K562 (cell line): ENCODE data around the gene RPL39L. TPM values are rescaled to one million over a fixed set of nuclear protein-coding genes. Genes with fewer than 3 reads are reported as not detected.

Experiments used
- ATAC-seq: fragments of 200-7000 bp; cut with Tn5 transposase; 3 replicates; pipeline ENCODE4 v1.9.1; 2020; ENCODE audit warnings: moderate library complexity
- BruUV-seq: library from RNA; stranded (reverse); fragments of 400-500 nt; replicated peaks from 2 replicates; lab custom pipeline; 2021; lab: Mats Ljungman, UMichigan
- CTCF ChIA-PET: fragments of 300-600 bp; formaldehyde crosslinking; extraction: SDS; loops from one replicate; lab custom pipeline; 2021; ENCODE audit warnings: low intra/inter-chr PET ratio; lab: Yijun Ruan, JAX
- POLR2A ChIA-PET: fragments of 300-600, 350-650 bp; sonication (Branson Sonifier 250); formaldehyde crosslinking; extraction: SDS; loops from one replicate; lab custom pipeline; 2021; ENCODE audit warnings: antibody characterized with exemption, inconsistent platforms; lab: Yijun Ruan, JAX
- DNase-seq, 4 experiments: peaks; one replicate each; pipeline versions ENCODE4 v3.0.0 to v3.0.0-alpha.2; 2011 to 2018; ENCODE audit warnings: low spot score in 3 of 4, mixed read lengths in 3 of 4; ENCODE audit errors: extremely low read depth in 1 of 4
- FAIRE-seq: peaks from 2 replicates; lab custom pipeline; 2011; peaks lifted over from hg19 to GRCh38; lab: Jason Lieb, UNC
- H2AFZ ChIP-seq: 2 replicates; pipeline ENCODE4 v1.6.0; 2011; ENCODE audit warnings: low read depth, low read length, control low read depth, inconsistent platforms
- H3K27ac ChIP-seq: fragments of 200-600 bp; 3 replicates; pipeline ENCODE4 v1.8.0; 2011; ENCODE audit warnings: low read depth, mild to moderate bottlenecking, control low read depth, inconsistent platforms, low read length, moderate library complexity, mixed read lengths; ENCODE audit errors: extremely low read depth
- H3K27me3 ChIP-seq, 2 experiments: fragments of 300-600 bp in 1 of 2; 2 replicates in 1 of 2; 3 replicates in 1 of 2; pipeline versions ENCODE4 v1.6.0 to v1.8.0; 2011; ENCODE audit warnings: inconsistent platforms in 2 of 2, low read length in 2 of 2, mild to moderate bottlenecking in 1 of 2, mixed read lengths in 1 of 2, moderate library complexity in 1 of 2; ENCODE audit not compliant: control insufficient read depth in 2 of 2, insufficient read depth in 2 of 2
- H3K36me3 ChIP-seq: fragments of 300-600 bp; 3 replicates; pipeline ENCODE4 v1.8.0; 2011; ENCODE audit warnings: mild to moderate bottlenecking, low read length, inconsistent platforms; ENCODE audit not compliant: control insufficient read depth, insufficient read depth
- H3K4me1 ChIP-seq, 2 experiments: fragments of 200-600 bp in 1 of 2; replicated peaks in 1 of 2; 2 replicates in 1 of 2; 3 replicates in 1 of 2; pipeline versions ENCODE4 v1.5.1 to v1.8.0; 2011; ENCODE audit warnings: inconsistent platforms in 2 of 2, low read length in 2 of 2, mild to moderate bottlenecking in 1 of 2, mixed read lengths in 1 of 2, moderate library complexity in 1 of 2; ENCODE audit not compliant: control insufficient read depth in 2 of 2, insufficient read depth in 2 of 2
- H3K4me2 ChIP-seq: 2 replicates; pipeline ENCODE4 v1.6.1; 2011; ENCODE audit warnings: low read length, control low read depth, inconsistent platforms, mixed read lengths; ENCODE audit not compliant: insufficient read depth
- H3K4me3 ChIP-seq: fragments of 200-600 bp; sonication (generic), shearing (Covaris generic); 2 replicates; pipeline ENCODE4 v1.5.1; 2016; ENCODE audit warnings: control low read depth, inconsistent platforms
- H3K79me2 ChIP-seq: fragments of 200-600 bp; 3 replicates; pipeline ENCODE4 v1.8.0; 2011; ENCODE audit warnings: low read length, inconsistent platforms; ENCODE audit not compliant: control insufficient read depth, insufficient read depth
- H3K9ac ChIP-seq, 2 experiments: 2 replicates each; pipeline versions ENCODE4 v1.6.0 to v1.6.1; 2011; ENCODE audit warnings: low read depth in 2 of 2, low read length in 2 of 2, control low read depth in 1 of 2, inconsistent platforms in 1 of 2, mild to moderate bottlenecking in 1 of 2, mixed read lengths in 1 of 2; ENCODE audit not compliant: insufficient read depth in 1 of 2
- H3K9me1 ChIP-seq: one replicate; pipeline ENCODE4 v1.6.0; 2011; ENCODE audit warnings: inconsistent platforms, mild to moderate bottlenecking, low read length, moderate library complexity; ENCODE audit not compliant: control insufficient read depth, insufficient read depth
- H3K9me3 ChIP-seq: replicated peaks from 2 replicates; pipeline ENCODE4 v1.5.1; 2011; ENCODE audit warnings: low read depth, low read length, inconsistent platforms; ENCODE audit not compliant: control insufficient read depth, insufficient read depth
- H4K20me1 ChIP-seq: replicated peaks from 2 replicates; pipeline ENCODE4 v1.6.1; 2011; ENCODE audit warnings: low read length, inconsistent platforms, mixed read lengths; ENCODE audit not compliant: control insufficient read depth, insufficient read depth
- CAMTA2 ChIP-seq: fragments of 250-450 bp; sonication (Bioruptor Pico); conservative IDR thresholded peaks from 2 replicates; pipeline ENCODE4 v1.5.1; 2022
- CSDE1 ChIP-seq, 2 experiments: fragments of 450-650 bp; IDR thresholded peaks; 2 replicates each; pipeline ENCODE4 v1.6.1; 2016; ENCODE audit warnings: mild to moderate bottlenecking in 1 of 2
- ETS2 ChIP-seq: IDR thresholded peaks from 2 replicates; pipeline ENCODE4 v1.6.1; 2016; ENCODE audit warnings: borderline replicate concordance, missing genetic modification characterization, mild to moderate bottlenecking, moderate library complexity, missing compliant biosample characterization; ENCODE audit not compliant: poor library complexity, severe bottlenecking
- HIVEP1 ChIP-seq: fragments of 250-450 bp; sonication (Bioruptor Pico); IDR thresholded peaks from 2 replicates; pipeline ENCODE4 v1.4.0; 2020; ENCODE audit warnings: mild to moderate bottlenecking
- HNRNPUL1 ChIP-seq: fragments of 200-400 bp; formaldehyde crosslinking; IDR thresholded peaks from 2 replicates; pipeline ENCODE4 v1.6.1; 2017; ENCODE audit warnings: low read length
- MTA2 ChIP-seq: fragments of 450-650 bp; IDR thresholded peaks from 2 replicates; pipeline ENCODE4 v1.6.1; 2016; ENCODE audit warnings: low read depth
- PRPF4 ChIP-seq: fragments of 200-400 bp; formaldehyde crosslinking; IDR thresholded peaks from one replicate; pipeline ENCODE4 v1.6.1; 2017; ENCODE audit warnings: low read length, low read depth, mild to moderate bottlenecking; ENCODE audit not compliant: insufficient read depth, poor library complexity, severe bottlenecking
- RBM22 ChIP-seq: fragments of 200-400 bp; formaldehyde crosslinking; IDR thresholded peaks from 2 replicates; pipeline ENCODE4 v1.6.1; 2018; ENCODE audit warnings: low read length, low read depth; ENCODE audit not compliant: poor library complexity, severe bottlenecking
- SETDB1 ChIP-seq: IDR thresholded peaks from one replicate; pipeline ENCODE4 v1.6.1; 2012; ENCODE audit warnings: low read length, control low read depth, inconsistent platforms
- SMARCC2 ChIP-seq: fragments of 450-650 bp; IDR thresholded peaks from 2 replicates; pipeline ENCODE4 v1.6.1; 2017; ENCODE audit warnings: antibody characterized with exemption, moderate library complexity, mild to moderate bottlenecking, low read depth
- SNIP1 ChIP-seq: fragments of 450-650 bp; IDR thresholded peaks from 2 replicates; pipeline ENCODE4 v1.7.1; 2017; ENCODE audit warnings: low read depth, mild to moderate bottlenecking
- ZNF444 ChIP-seq: fragments of 250-450 bp; sonication (Bioruptor Pico); IDR thresholded peaks from 2 replicates; pipeline ENCODE4 v1.4.0; 2020; ENCODE audit warnings: mild to moderate bottlenecking, moderate library complexity
- WGBS: fragments of 100-300 bp; shearing (Covaris generic); methylation state at CpG from one replicate; pipeline ENCODE4 v1.1.6; 2016; ENCODE audit warnings: low coverage, mixed read lengths; ENCODE audit not compliant: insufficient coverage; ENCODE audit errors: missing lambda C conversion rate; 5-methylcytosine and 5-hydroxymethylcytosine counted together
- in situ Hi-C: fragments of 300-500 bp; cut with MboI; formaldehyde crosslinking; loops from 4 replicates; pipeline ENCODE4 v1.15.0; 2018; ENCODE audit warnings: inconsistent platforms, mixed read lengths
- intact Hi-C: fragments of 100-400 bp; cut with micrococcal nuclease; formaldehyde crosslinking; loops from 2 replicates; pipeline ENCODE4 v1.14.2; 2022
- polyA plus RNA-seq, 8 experiments: library from polyadenylated mRNA; depleted of rRNA in 4 of 8; stranded (reverse) in 5 of 8; unstranded in 3 of 8; fragments of >200 nt; fragmentation: Nextera tagmentation in 2 of 8; fragmentation: Illumina TruSeq in 1 of 8; extraction: Ambion mirVana in 2 of 8; extraction: Trizol in 1 of 8; gene quantifications; 2 replicates each; pipeline versions ENCODE4 v1.2.1 to v1.2.3, GENCODE V29; 2011 to 2014; ENCODE audit warnings: inconsistent platforms in 1 of 8, missing spikeins in 1 of 8
- total RNA-seq, 7 experiments: library from RNA; depleted of rRNA in 6 of 7; stranded (reverse); fragments of >200 nt in 6 of 7; fragmentation: Illumina TruSeq in 2 of 7; extraction: Trizol in 2 of 7; gene quantifications; 2 replicates each; pipeline versions ENCODE4 v1.2.1 to v1.2.3, GENCODE V29; 2011 to 2021; ENCODE audit warnings: low replicate concordance in 1 of 7
- TF ChIP-seq, protein P1 (sequence below): fragments of 450-650 bp; IDR thresholded peaks from 2 replicates; pipeline ENCODE4 v1.6.1; 2016; ENCODE audit warnings: mild to moderate bottlenecking, moderate library complexity

Gene RPL39L
- total and polyA plus RNA-seq, 9 of the 15 experiments (the other 6 are each of a cell fraction or from before 2014, with no cell fraction given): 15.0 to 122 (median 45.5) TPM

- H3K4me3 ChIP-seq: no peak overlapping the region
- no peaks in the 10 kb centered on the region for H3K79me2 ChIP-seq
- ATAC-seq: no peak
- H3K36me3 ChIP-seq: no peaks in the 10 kb centered on the region
- H2AFZ ChIP-seq: no peak overlapping the region
- H3K9ac ChIP-seq: no peak overlapping the region
- in situ Hi-C loops (no loop called here), intact Hi-C loops (loop anchor here (5.0 kb wide), 1 partner anchor 118 kb away; no protein-coding TSS in a partner anchor)
- H3K4me2 ChIP-seq: no peak overlapping the region
- BruUV-seq: no TSS peak
- no peak overlapping the region for H3K27ac ChIP-seq
- no peak for DNase-seq
- peaks cover 10 to 16% of the 10 kb centered on the region in 2 experiments for H3K4me1 ChIP-seq
- H3K27me3 ChIP-seq: no peaks in the 10 kb centered on the region
- no peak for FAIRE-seq
- CTCF ChIA-PET: no interaction called here
- TF ChIP-seq CSDE1 (IDR thresholded peaks at IDR 0.05) (no peak), ETS2 (tag) (no peak), SMARCC2 (no peak), HNRNPUL1 (no peak), PRPF4 (no peak), MTA2 (no peak), SETDB1 (no peak), CAMTA2 (no peak), HIVEP1 (CRISPR knock-in tag) (no peak), SNIP1 (no peak), ZNF444 (no peak), RBM22 (no peak)
- TF ChIP-seq, protein P1, sequence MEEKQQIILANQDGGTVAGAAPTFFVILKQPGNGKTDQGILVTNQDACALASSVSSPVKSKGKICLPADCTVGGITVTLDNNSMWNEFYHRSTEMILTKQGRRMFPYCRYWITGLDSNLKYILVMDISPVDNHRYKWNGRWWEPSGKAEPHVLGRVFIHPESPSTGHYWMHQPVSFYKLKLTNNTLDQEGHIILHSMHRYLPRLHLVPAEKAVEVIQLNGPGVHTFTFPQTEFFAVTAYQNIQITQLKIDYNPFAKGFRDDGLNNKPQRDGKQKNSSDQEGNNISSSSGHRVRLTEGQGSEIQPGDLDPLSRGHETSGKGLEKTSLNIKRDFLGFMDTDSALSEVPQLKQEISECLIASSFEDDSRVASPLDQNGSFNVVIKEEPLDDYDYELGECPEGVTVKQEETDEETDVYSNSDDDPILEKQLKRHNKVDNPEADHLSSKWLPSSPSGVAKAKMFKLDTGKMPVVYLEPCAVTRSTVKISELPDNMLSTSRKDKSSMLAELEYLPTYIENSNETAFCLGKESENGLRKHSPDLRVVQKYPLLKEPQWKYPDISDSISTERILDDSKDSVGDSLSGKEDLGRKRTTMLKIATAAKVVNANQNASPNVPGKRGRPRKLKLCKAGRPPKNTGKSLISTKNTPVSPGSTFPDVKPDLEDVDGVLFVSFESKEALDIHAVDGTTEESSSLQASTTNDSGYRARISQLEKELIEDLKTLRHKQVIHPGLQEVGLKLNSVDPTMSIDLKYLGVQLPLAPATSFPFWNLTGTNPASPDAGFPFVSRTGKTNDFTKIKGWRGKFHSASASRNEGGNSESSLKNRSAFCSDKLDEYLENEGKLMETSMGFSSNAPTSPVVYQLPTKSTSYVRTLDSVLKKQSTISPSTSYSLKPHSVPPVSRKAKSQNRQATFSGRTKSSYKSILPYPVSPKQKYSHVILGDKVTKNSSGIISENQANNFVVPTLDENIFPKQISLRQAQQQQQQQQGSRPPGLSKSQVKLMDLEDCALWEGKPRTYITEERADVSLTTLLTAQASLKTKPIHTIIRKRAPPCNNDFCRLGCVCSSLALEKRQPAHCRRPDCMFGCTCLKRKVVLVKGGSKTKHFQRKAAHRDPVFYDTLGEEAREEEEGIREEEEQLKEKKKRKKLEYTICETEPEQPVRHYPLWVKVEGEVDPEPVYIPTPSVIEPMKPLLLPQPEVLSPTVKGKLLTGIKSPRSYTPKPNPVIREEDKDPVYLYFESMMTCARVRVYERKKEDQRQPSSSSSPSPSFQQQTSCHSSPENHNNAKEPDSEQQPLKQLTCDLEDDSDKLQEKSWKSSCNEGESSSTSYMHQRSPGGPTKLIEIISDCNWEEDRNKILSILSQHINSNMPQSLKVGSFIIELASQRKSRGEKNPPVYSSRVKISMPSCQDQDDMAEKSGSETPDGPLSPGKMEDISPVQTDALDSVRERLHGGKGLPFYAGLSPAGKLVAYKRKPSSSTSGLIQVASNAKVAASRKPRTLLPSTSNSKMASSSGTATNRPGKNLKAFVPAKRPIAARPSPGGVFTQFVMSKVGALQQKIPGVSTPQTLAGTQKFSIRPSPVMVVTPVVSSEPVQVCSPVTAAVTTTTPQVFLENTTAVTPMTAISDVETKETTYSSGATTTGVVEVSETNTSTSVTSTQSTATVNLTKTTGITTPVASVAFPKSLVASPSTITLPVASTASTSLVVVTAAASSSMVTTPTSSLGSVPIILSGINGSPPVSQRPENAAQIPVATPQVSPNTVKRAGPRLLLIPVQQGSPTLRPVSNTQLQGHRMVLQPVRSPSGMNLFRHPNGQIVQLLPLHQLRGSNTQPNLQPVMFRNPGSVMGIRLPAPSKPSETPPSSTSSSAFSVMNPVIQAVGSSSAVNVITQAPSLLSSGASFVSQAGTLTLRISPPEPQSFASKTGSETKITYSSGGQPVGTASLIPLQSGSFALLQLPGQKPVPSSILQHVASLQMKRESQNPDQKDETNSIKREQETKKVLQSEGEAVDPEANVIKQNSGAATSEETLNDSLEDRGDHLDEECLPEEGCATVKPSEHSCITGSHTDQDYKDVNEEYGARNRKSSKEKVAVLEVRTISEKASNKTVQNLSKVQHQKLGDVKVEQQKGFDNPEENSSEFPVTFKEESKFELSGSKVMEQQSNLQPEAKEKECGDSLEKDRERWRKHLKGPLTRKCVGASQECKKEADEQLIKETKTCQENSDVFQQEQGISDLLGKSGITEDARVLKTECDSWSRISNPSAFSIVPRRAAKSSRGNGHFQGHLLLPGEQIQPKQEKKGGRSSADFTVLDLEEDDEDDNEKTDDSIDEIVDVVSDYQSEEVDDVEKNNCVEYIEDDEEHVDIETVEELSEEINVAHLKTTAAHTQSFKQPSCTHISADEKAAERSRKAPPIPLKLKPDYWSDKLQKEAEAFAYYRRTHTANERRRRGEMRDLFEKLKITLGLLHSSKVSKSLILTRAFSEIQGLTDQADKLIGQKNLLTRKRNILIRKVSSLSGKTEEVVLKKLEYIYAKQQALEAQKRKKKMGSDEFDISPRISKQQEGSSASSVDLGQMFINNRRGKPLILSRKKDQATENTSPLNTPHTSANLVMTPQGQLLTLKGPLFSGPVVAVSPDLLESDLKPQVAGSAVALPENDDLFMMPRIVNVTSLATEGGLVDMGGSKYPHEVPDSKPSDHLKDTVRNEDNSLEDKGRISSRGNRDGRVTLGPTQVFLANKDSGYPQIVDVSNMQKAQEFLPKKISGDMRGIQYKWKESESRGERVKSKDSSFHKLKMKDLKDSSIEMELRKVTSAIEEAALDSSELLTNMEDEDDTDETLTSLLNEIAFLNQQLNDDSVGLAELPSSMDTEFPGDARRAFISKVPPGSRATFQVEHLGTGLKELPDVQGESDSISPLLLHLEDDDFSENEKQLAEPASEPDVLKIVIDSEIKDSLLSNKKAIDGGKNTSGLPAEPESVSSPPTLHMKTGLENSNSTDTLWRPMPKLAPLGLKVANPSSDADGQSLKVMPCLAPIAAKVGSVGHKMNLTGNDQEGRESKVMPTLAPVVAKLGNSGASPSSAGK: no peak
- WGBS: 56% methylated on average over 7 of the region's 7 CpGs
- no peaks in the 10 kb centered on the region for H3K9me1 ChIP-seq
- no peaks in the 10 kb centered on the region for H3K9me3 ChIP-seq
- POLR2A ChIA-PET: no interaction called here
- no peaks in the 10 kb centered on the region for H4K20me1 ChIP-seq
Measured at GRCh38 chr3:187104933-187105332, 34.4 kb downstream of the RPL39L start.
